Prostate gland (tissue), 2 donors: ENCODE data around the gene PTPRK. TPM values are rescaled to one million over a fixed set of nuclear protein-coding genes. Genes with fewer than 3 reads are reported as not detected.

ENCODE experiments used
- DNase-seq: peaks from one replicate; pipeline ENCODE4 v3.0.0-alpha.2; 2019; ENCODE audit warnings: low spot score
- H3K27ac ChIP-seq, 2 donors: fragments of 200-600 bp; sonication (generic); 2 replicates each; pipeline ENCODE4 v1.5.1; 2017 to 2019
- H3K27me3 ChIP-seq: fragments of 200-600 bp; sonication (generic); replicated peaks from 2 replicates; pipeline ENCODE4 v1.5.1; 2019; ENCODE audit not compliant: insufficient read depth
- H3K36me3 ChIP-seq, 2 donors: fragments of 200-600 bp; sonication (generic); 1 replicate in 1 of 2; 2 replicates in 1 of 2; pipeline versions ENCODE4 v1.5.1 to v1.8.1; 2017 to 2019
- H3K4me1 ChIP-seq: fragments of 200-600 bp; sonication (generic); replicated peaks from 2 replicates; pipeline ENCODE4 v1.5.1; 2019
- H3K4me3 ChIP-seq, 2 donors: fragments of 200-600 bp; sonication (generic); 2 replicates each; pipeline ENCODE4 v1.5.1; 2017 to 2019
- H3K9me3 ChIP-seq: fragments of 200-600 bp; sonication (generic); 2 replicates; pipeline ENCODE4 v1.5.1; 2017
- CTCF ChIP-seq, 4 experiments: fragments of 200-600 bp in 2 of 4; fragments of 450-650 bp in 2 of 4; sonication (generic) in 2 of 4; IDR thresholded peaks; 1 replicate in 3 of 4; 2 replicates in 1 of 4; pipeline ENCODE4 v1.5.1; 2016 to 2019; ENCODE audit warnings: antibody characterized with exemption in 4 of 4, mild to moderate bottlenecking in 2 of 4, moderate library complexity in 2 of 4
- POLR2A ChIP-seq: fragments of 450-650 bp; IDR thresholded peaks from one replicate; pipeline ENCODE4 v1.6.1; 2016; ENCODE audit warnings: antibody characterized with exemption, mild to moderate bottlenecking
- POLR2AphosphoS5 ChIP-seq: sonication (generic); formaldehyde crosslinking; IDR thresholded peaks from one replicate; pipeline ENCODE4 v1.6.1; 2017; ENCODE audit warnings: antibody characterized with exemption
- WGBS: methylation state at CpG from one replicate; pipeline ENCODE4 v1.1.5; 2018; 5-methylcytosine and 5-hydroxymethylcytosine counted together
- intact Hi-C: fragments of 100-400 bp; cut with DNase I; formaldehyde crosslinking; loops from one replicate; pipeline ENCODE4 v1.14.2; 2022
- total RNA-seq, 2 donors: library from RNA; depleted of rRNA; stranded (reverse); fragments of >200 nt; gene quantifications; one replicate each; pipeline ENCODE4 v1.1.0, GENCODE V29; 2016

Gene PTPRK
- total RNA-seq, 2 donors from 2014 or later: 32.0 to 64.6 TPM

DNA sequence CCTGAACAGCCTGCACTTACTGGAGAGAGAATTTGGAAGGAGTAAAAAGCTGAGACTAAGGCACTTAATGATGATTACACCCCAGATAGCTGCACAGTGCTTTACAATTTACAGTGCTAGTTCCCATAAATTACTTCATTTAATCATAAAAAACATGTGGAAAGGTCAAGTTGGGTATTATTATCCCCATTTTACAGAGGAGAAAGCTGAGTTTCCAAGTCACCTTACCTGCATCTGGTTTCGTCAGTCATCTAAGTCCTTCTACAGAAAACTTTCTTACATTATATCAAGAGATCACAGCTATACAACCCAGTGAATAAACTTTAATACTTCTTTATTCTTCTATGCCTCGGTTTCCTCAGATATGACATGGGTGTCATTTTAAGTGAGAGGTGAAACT lies 3.3 kb downstream of the PTPRK start:
- no peaks in the 10 kb centered on the region for H3K36me3 ChIP-seq
- DNase-seq: no peak
- 89% methylated on average over 2 of the region's 2 CpGs for WGBS
- H3K27ac ChIP-seq: no peak overlapping the region
- H3K4me1 ChIP-seq: peaks cover 5% of the 10 kb centered on the region
- no peaks in the 10 kb centered on the region for H3K27me3 ChIP-seq
- H3K9me3 ChIP-seq: no peaks in the 10 kb centered on the region
- H3K4me3 ChIP-seq: no peak overlapping the region
- no peak for TF ChIP-seq CTCF (IDR thresholded peaks at IDR 0.05)
- intact Hi-C loops: loop anchor here (10.0 kb wide), 1 partner anchor 662 kb away; no protein-coding TSS in a partner anchor

GRCh38 chr6:128516514-128516898 lies 3.9 kb downstream of the PTPRK start:
- intact Hi-C loops: loop anchor here (10.0 kb wide), 1 partner anchor 662 kb away; no protein-coding TSS in a partner anchor
- no peaks in the 10 kb centered on the region for H3K36me3 ChIP-seq
- no peaks in the 10 kb centered on the region for H3K27me3 ChIP-seq
- no peak for DNase-seq
- H3K27ac ChIP-seq: no peak overlapping the region
- H3K4me3 ChIP-seq: no peak overlapping the region
- TF ChIP-seq CTCF (IDR thresholded peaks at IDR 0.05): peak in 2 of 4 experiments; percentile 42 to 45
- TF ChIP-seq POLR2A: no peak
- WGBS: 13% methylated on average over 1 of the region's 1 CpG
- no peaks in the 10 kb centered on the region for H3K9me3 ChIP-seq
- H3K4me1 ChIP-seq: peaks cover 5% of the 10 kb centered on the region

DNA sequence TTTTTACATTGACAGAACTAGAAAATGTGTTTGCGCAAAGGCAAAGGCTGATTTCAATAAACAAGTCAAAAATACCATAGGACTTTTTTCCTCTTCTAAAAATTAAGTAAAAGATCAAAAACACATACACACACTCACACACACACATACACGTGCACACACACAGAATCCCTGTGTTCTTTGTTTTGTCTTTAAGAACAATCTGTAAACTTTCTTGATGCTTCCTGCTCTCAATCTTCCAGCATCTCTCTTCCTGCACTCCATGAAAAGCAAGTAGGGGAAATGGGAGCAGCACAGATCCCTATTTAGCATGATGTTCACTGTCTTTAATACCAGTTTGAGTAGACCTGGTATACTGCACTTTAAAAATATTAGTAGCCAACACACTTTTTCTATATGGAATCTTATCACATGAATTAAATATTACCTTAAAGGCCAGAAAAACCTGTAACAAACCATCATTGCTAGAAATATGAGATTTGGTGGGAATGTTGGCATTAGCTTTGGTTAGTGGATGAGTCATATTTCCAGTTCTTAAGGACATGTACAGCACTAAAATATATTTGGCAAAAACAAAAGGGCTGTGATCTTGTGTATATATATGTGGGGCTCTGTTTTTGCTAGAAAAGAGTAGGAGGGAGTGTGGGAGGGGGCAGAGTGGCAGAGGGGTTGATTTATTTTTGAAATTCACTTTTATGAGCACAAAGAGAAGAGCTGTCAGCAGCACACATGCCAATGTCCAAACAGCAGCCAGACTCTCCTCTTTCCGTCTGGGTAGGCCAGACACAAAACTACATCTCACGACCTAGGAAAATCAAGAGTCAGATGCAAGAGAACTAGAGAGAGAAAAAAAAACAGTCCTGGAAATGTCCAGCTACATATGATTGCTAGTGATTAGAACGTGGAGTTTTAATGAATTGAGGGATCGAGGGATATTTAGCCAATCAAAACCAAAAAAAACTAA lies 4.6 kb downstream of the PTPRK start:
- TF ChIP-seq POLR2A (no peak), CTCF (IDR thresholded peaks at IDR 0.05) (no peak), POLR2AphosphoS5 (no peak)
- DNase-seq: no peak
- Histone ChIP-seq H3K36me3 (no peaks in the 10 kb centered on the region), H3K27me3 (no peaks in the 10 kb centered on the region), H3K9me3 (no peaks in the 10 kb centered on the region), H3K4me1 (peaks cover 5% of the 10 kb centered on the region), H3K27ac (no peak overlapping the region), H3K4me3 (no peak overlapping the region)
- intact Hi-C loops: loop anchor here (10.0 kb wide), 1 partner anchor 661 kb away; no protein-coding TSS in a partner anchor
- 41% methylated on average over 6 of the region's 6 CpGs for WGBS

- WGBS: 79% methylated on average over 3 of the region's 3 CpGs
- TF ChIP-seq CTCF (IDR thresholded peaks at IDR 0.05) (no peak), POLR2A (no peak)
- peaks cover 5% of the 10 kb centered on the region for H3K4me1 ChIP-seq
Observed at GRCh38 chr6:128513878-128514277, 6.5 kb downstream of the PTPRK start.

More at GRCh38 chr6:128513878-128514277, 6.5 kb downstream of the PTPRK start:
- Histone ChIP-seq H3K27me3 (no peaks in the 10 kb centered on the region), H3K27ac (no peak overlapping the region), H3K36me3 (no peaks in the 10 kb centered on the region), H3K4me3 (no peak overlapping the region), H3K9me3 (no peaks in the 10 kb centered on the region)
- intact Hi-C loops: loop anchor here (10.0 kb wide), 1 partner anchor 659 kb away; no protein-coding TSS in a partner anchor
- no peak for DNase-seq
